Ovary (tissue), 3 donors: Measurements from ENCODE around the gene PLEKHA7.

Source experiments
- EP300 ChIP-seq: sonication (generic); formaldehyde crosslinking; IDR thresholded peaks from one replicate; pipeline ENCODE4 v1.6.1; 2017; ENCODE audit warnings: antibody characterized with exemption
- POLR2A ChIP-seq: fragments of 450-650 bp; IDR thresholded peaks from one replicate; pipeline ENCODE4 v1.6.1; 2017; ENCODE audit warnings: antibody characterized with exemption, mild to moderate bottlenecking, moderate library complexity
- TF ChIP-seq, protein P1 (sequence below), 3 donors: fragments of 450-650 bp in 2 of 3; fragments of 200-600 bp in 1 of 3; IDR thresholded peaks; one replicate each; pipeline versions ENCODE4 v1.5.1 to v1.8.0; 2016 to 2022; ENCODE audit warnings: antibody characterized with exemption in 3 of 3, mild to moderate bottlenecking in 1 of 3
- donor health status: DM: no; HTN: no; CAD: no.

- TF ChIP-seq, protein P1, sequence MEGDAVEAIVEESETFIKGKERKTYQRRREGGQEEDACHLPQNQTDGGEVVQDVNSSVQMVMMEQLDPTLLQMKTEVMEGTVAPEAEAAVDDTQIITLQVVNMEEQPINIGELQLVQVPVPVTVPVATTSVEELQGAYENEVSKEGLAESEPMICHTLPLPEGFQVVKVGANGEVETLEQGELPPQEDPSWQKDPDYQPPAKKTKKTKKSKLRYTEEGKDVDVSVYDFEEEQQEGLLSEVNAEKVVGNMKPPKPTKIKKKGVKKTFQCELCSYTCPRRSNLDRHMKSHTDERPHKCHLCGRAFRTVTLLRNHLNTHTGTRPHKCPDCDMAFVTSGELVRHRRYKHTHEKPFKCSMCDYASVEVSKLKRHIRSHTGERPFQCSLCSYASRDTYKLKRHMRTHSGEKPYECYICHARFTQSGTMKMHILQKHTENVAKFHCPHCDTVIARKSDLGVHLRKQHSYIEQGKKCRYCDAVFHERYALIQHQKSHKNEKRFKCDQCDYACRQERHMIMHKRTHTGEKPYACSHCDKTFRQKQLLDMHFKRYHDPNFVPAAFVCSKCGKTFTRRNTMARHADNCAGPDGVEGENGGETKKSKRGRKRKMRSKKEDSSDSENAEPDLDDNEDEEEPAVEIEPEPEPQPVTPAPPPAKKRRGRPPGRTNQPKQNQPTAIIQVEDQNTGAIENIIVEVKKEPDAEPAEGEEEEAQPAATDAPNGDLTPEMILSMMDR (IDR thresholded peaks at IDR 0.05), result no peak
- peak; percentile 91 for TF ChIP-seq POLR2A
- TF ChIP-seq EP300, result no peak
These were observed 275.8 kb downstream of the PLEKHA7 start, which contains the start of gene C11orf58 for GRCh38 chr11:16738193-16738946.
